ENCODE results near the gene BMF. TPM values are rescaled to one million over a fixed set of nuclear protein-coding genes. Genes with fewer than 3 reads are reported as not detected.
"Not testable (repeated sequence)": the region's sequence is repeated elsewhere in the genome, so short reads cannot be mapped to it uniquely, and the experiment has no call there.

Gene BMF
- total and polyA plus RNA-seq, 8 donors = 16.2 to 58.6 (median 50.6) TPM

DNA sequence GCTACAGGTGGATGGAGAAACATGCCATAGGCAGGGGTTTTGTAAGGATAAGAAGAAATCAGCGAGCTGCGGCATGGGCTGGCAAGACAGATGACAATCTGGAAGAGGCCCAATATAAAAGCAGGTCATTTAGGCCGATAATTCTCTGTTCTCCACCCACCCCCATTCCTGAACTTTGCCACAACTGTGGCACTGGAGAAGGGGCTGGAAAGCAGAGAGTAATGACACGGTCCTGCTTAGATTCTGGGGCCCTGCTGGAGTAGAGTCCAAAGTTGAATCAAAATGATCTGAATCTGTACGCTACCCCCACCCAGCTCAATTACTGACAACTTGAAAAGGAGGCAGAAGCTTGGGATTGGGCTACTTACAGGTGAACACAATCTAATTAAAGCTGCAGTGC lies 33.7 kb upstream of the BMF start:
- no peak overlapping the region for H3K4me3 ChIP-seq
- no peak for ATAC-seq
- intact Hi-C loops (cut with DNase I) = no loop called here
- H3K27me3 ChIP-seq = no peaks in the 10 kb centered on the region
- H3K27ac ChIP-seq = no peak overlapping the region
- no peaks in the 10 kb centered on the region for H3K36me3 ChIP-seq
- no peak for DNase-seq
- no peaks in the 10 kb centered on the region for H3K4me1 ChIP-seq
- no peaks in the 10 kb centered on the region for H3K9me3 ChIP-seq
- TF ChIP-seq, protein P1, sequence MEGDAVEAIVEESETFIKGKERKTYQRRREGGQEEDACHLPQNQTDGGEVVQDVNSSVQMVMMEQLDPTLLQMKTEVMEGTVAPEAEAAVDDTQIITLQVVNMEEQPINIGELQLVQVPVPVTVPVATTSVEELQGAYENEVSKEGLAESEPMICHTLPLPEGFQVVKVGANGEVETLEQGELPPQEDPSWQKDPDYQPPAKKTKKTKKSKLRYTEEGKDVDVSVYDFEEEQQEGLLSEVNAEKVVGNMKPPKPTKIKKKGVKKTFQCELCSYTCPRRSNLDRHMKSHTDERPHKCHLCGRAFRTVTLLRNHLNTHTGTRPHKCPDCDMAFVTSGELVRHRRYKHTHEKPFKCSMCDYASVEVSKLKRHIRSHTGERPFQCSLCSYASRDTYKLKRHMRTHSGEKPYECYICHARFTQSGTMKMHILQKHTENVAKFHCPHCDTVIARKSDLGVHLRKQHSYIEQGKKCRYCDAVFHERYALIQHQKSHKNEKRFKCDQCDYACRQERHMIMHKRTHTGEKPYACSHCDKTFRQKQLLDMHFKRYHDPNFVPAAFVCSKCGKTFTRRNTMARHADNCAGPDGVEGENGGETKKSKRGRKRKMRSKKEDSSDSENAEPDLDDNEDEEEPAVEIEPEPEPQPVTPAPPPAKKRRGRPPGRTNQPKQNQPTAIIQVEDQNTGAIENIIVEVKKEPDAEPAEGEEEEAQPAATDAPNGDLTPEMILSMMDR (IDR thresholded peaks at IDR 0.05) = no peak

DNA sequence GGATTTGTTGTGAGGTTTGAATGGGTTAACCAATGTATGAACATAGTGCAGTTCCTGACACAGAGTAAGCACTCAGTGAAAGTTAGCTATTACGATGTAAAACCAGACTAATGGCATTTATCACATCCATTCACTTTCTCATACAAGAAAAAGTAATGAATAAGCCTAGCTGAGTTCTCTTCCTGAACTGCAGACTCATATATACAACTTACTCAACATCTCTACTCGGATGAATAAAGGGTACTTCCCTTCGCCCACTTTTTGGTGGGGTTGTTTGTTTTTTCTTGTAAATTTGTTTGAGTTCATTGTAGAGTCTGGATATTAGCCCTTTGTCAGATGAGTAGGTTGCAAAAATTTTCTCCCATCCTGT lies 29.5 kb upstream of the BMF start:
- H3K4me3 ChIP-seq; H3K4me1 ChIP-seq; DNase-seq; ATAC-seq; intact Hi-C loops (cut with DNase I); H3K36me3 ChIP-seq; H3K27me3 ChIP-seq; H3K27ac ChIP-seq; H3K9me3 ChIP-seq: not testable (repeated sequence)

- DNase-seq = no peak
- no peaks in the 10 kb centered on the region for H3K4me1 ChIP-seq
- no peak overlapping the region for H3K4me3 ChIP-seq
- no peak overlapping the region for H3K27ac ChIP-seq
- H3K36me3 ChIP-seq = no peaks in the 10 kb centered on the region
- no peak for ATAC-seq
- TF ChIP-seq, protein P1 (IDR thresholded peaks at IDR 0.05) = no peak
- no peaks in the 10 kb centered on the region for H3K9me3 ChIP-seq
- no peaks in the 10 kb centered on the region for H3K27me3 ChIP-seq
- intact Hi-C loops (cut with DNase I) = no loop called here
Measured at GRCh38 chr15:40137303-40138200, 28.9 kb upstream of the BMF start.

- Histone ChIP-seq H3K36me3 (no peaks in the 10 kb centered on the region), H3K27ac (no peak overlapping the region)
Measured at GRCh38 chr15:40136470-40137302, 28.0 kb upstream of the BMF start.

GRCh38 chr15:40135846-40136450 lies 27.3 kb upstream of the BMF start:
- H3K27ac ChIP-seq; H3K36me3 ChIP-seq; H3K9me3 ChIP-seq; intact Hi-C loops (cut with DNase I); H3K4me1 ChIP-seq; H3K27me3 ChIP-seq; H3K4me3 ChIP-seq; DNase-seq; ATAC-seq: not testable (repeated sequence)

More at GRCh38 chr15:40136470-40137302, 28.0 kb upstream of the BMF start:
- Histone ChIP-seq H3K27me3 (no peaks in the 10 kb centered on the region), H3K9me3 (no peaks in the 10 kb centered on the region), H3K4me3 (no peak overlapping the region), H3K4me1 (no peaks in the 10 kb centered on the region)
- TF ChIP-seq, protein P1 (IDR thresholded peaks at IDR 0.05) = no peak
- DNase-seq (no peak), ATAC-seq (no peak)
- intact Hi-C loops (cut with DNase I) = no loop called here

- H3K36me3 ChIP-seq = no peaks in the 10 kb centered on the region
- H3K27me3 ChIP-seq = no peaks in the 10 kb centered on the region
- no peaks in the 10 kb centered on the region for H3K9me3 ChIP-seq
- ATAC-seq (no peak), DNase-seq (no peak)
- intact Hi-C loops (cut with DNase I) = no loop called here
- H3K27ac ChIP-seq = no peak overlapping the region
- H3K4me1 ChIP-seq = no peaks in the 10 kb centered on the region
- H3K4me3 ChIP-seq = no peak overlapping the region
- TF ChIP-seq, protein P1 (IDR thresholded peaks at IDR 0.05) = no peak
Measured at GRCh38 chr15:40134885-40135284, 26.2 kb upstream of the BMF start.
